Neural progenitor cell (in vitro differentiated cells): ENCODE data around the gene ASB10. TPM values are rescaled to one million over a fixed set of nuclear protein-coding genes. Genes with fewer than 3 reads are reported as not detected.

ENCODE experiments used
- DNase-seq: peaks from one replicate; pipeline ENCODE4 v3.0.0-alpha.2; 2016; ENCODE audit warnings: low spot score
- H2AFZ ChIP-seq: fragments of 200-600 bp; sonication (generic); replicated peaks from 2 replicates; pipeline ENCODE4 v1.6.1; 2016; ENCODE audit warnings: antibody characterized with exemption
- H3F3A ChIP-seq: fragments of 200-600 bp; sonication (generic); 2 replicates; pipeline ENCODE4 v1.6.1; 2016; ENCODE audit warnings: antibody characterized with exemption, low read depth
- H3K27ac ChIP-seq: fragments of 200-600 bp; sonication (generic); 2 replicates; pipeline ENCODE4 v1.5.1; 2016; ENCODE audit warnings: mild to moderate bottlenecking
- H3K27me3 ChIP-seq: fragments of 200-600 bp; sonication (generic); 2 replicates; pipeline ENCODE4 v1.6.1; 2016; ENCODE audit warnings: mild to moderate bottlenecking, moderate library complexity
- H3K36me3 ChIP-seq: fragments of 200-600 bp; sonication (generic); 2 replicates; pipeline ENCODE4 v1.5.1; 2016
- H3K4me1 ChIP-seq: fragments of 200-600 bp; sonication (generic); 2 replicates; pipeline ENCODE4 v1.6.1; 2016; ENCODE audit warnings: mixed run types
- H3K4me2 ChIP-seq: fragments of 200-600 bp; sonication (generic); 2 replicates; pipeline ENCODE4 v1.6.1; 2016
- H3K4me3 ChIP-seq: fragments of 200-600 bp; sonication (generic); 2 replicates; pipeline ENCODE4 v1.5.1; 2016
- H3K79me2 ChIP-seq: fragments of 200-600 bp; sonication (generic); 2 replicates; pipeline ENCODE4 v1.6.1; 2016; ENCODE audit warnings: low read depth
- H3K9ac ChIP-seq: fragments of 200-600 bp; sonication (generic); 2 replicates; pipeline ENCODE4 v1.6.1; 2016
- H3K9me3 ChIP-seq: fragments of 200-600 bp; sonication (generic); 2 replicates; pipeline ENCODE4 v1.5.1; 2016; ENCODE audit warnings: low read depth
- H4K20me1 ChIP-seq: fragments of 200-600 bp; sonication (generic); 2 replicates; pipeline ENCODE4 v1.6.1; 2016; ENCODE audit warnings: low read depth
- H3K27ac Mint-ChIP-seq: 3 replicates; pipeline ENCODE4 v1.8.0; 2021; ENCODE audit warnings: mixed read lengths
- H3K27me3 Mint-ChIP-seq: 2 replicates; pipeline ENCODE4 v1.8.0; 2022; ENCODE audit warnings: low read depth, mild to moderate bottlenecking, inconsistent platforms, moderate library complexity, mixed read lengths; ENCODE audit not compliant: insufficient read depth
- H3K36me3 Mint-ChIP-seq: 3 replicates; pipeline ENCODE4 v1.8.0; 2021; ENCODE audit warnings: mixed read lengths
- H3K4me1 Mint-ChIP-seq: 3 replicates; pipeline ENCODE4 v1.8.0; 2021; ENCODE audit warnings: mixed read lengths
- H3K4me3 Mint-ChIP-seq: 3 replicates; pipeline ENCODE4 v1.8.0; 2021; ENCODE audit warnings: mild to moderate bottlenecking, moderate library complexity, mixed read lengths
- H3K9me3 Mint-ChIP-seq: 3 replicates; pipeline ENCODE4 v1.8.0; 2020; ENCODE audit warnings: mixed read lengths
- CTCF ChIP-seq: fragments of 200-600 bp; sonication (generic); IDR thresholded peaks from 2 replicates; pipeline ENCODE4 v1.5.1; 2017; ENCODE audit warnings: antibody characterized with exemption, mild to moderate bottlenecking
- EZH2 ChIP-seq: fragments of 200-600 bp; sonication (generic); IDR thresholded peaks from 2 replicates; pipeline ENCODE4 v1.6.1; 2017; ENCODE audit warnings: antibody characterized with exemption, mild to moderate bottlenecking, moderate library complexity
- EZH2phosphoT487 ChIP-seq: fragments of 200-600 bp; sonication (generic); IDR thresholded peaks from 2 replicates; pipeline ENCODE4 v1.6.1; 2017; ENCODE audit warnings: antibody characterized with exemption
- total RNA-seq: library from RNA; depleted of rRNA; stranded (reverse); fragments of >200 nt; gene quantifications from 2 replicates; pipeline ENCODE4 v1.2.3, GENCODE V29; 2015; ENCODE audit warnings: low replicate concordance

ASB10 gene
- total RNA-seq, 1 donor from 2014 or later = not detected

GRCh38 chr7:151181011-151181431, 6.0 kb downstream of the ASB10 start:
- no peak overlapping the region for H3K27ac ChIP-seq
- no peak overlapping the region for H3K4me3 Mint-ChIP-seq
- H3K4me2 ChIP-seq = no peak overlapping the region
- no peaks in the 10 kb centered on the region for H3K36me3 ChIP-seq
- H3K9me3 Mint-ChIP-seq = peaks cover 2% of the 10 kb centered on the region
- TF ChIP-seq CTCF (no peak), EZH2 (no peak), EZH2phosphoT487 (no peak)
- H3K79me2 ChIP-seq = no peaks in the 10 kb centered on the region
- no peaks in the 10 kb centered on the region for H4K20me1 ChIP-seq
- peaks cover 24% of the 10 kb centered on the region for H3K27me3 ChIP-seq
- H3F3A ChIP-seq = no peaks in the 10 kb centered on the region
- H2AFZ ChIP-seq = no peak overlapping the region
- no peak overlapping the region for H3K27ac Mint-ChIP-seq
- no peaks in the 10 kb centered on the region for H3K4me1 Mint-ChIP-seq
- H3K9ac ChIP-seq = no peak overlapping the region
- no peak overlapping the region for H3K4me3 ChIP-seq
- H3K27me3 Mint-ChIP-seq = peaks cover 19% of the 10 kb centered on the region
- no peaks in the 10 kb centered on the region for H3K9me3 ChIP-seq
- DNase-seq = no peak
- H3K4me1 ChIP-seq = no peaks in the 10 kb centered on the region
- H3K36me3 Mint-ChIP-seq = no peaks in the 10 kb centered on the region

- Mint-ChIP-seq H3K4me3 (no peak overlapping the region), H3K27ac (no peak overlapping the region), H3K36me3 (no peaks in the 10 kb centered on the region), H3K9me3 (peaks cover 4% of the 10 kb centered on the region), H3K27me3 (peaks cover 21% of the 10 kb centered on the region), H3K4me1 (no peaks in the 10 kb centered on the region)
- H3K9me3 ChIP-seq = no peaks in the 10 kb centered on the region
- no peak overlapping the region for H3K27ac ChIP-seq
- H3K36me3 ChIP-seq = no peaks in the 10 kb centered on the region
- no peaks in the 10 kb centered on the region for H3K79me2 ChIP-seq
- no peak overlapping the region for H3K4me2 ChIP-seq
- H3K4me1 ChIP-seq = no peaks in the 10 kb centered on the region
- TF ChIP-seq CTCF (no peak), EZH2 (no peak), EZH2phosphoT487 (no peak)
- H3K4me3 ChIP-seq = no peak overlapping the region
- no peak for DNase-seq
- no peak overlapping the region for H3K9ac ChIP-seq
- H2AFZ ChIP-seq = no peak overlapping the region
- H3K27me3 ChIP-seq = peaks cover 35% of the 10 kb centered on the region
- no peaks in the 10 kb centered on the region for H4K20me1 ChIP-seq
- no peaks in the 10 kb centered on the region for H3F3A ChIP-seq
Observed at GRCh38 chr7:151179946-151180345, 7.1 kb downstream of the ASB10 start.

GRCh38 chr7:151179287-151179860, 7.7 kb downstream of the ASB10 start:
- Histone ChIP-seq H3K9ac (no peak overlapping the region), H3K4me2 (no peak overlapping the region), H3K27ac (no peak overlapping the region), H3K27me3 (peaks cover 39% of the 10 kb centered on the region), H3K4me1 (no peaks in the 10 kb centered on the region), H3F3A (no peaks in the 10 kb centered on the region), H3K9me3 (no peaks in the 10 kb centered on the region), H3K79me2 (no peaks in the 10 kb centered on the region), H3K4me3 (no peak overlapping the region), H4K20me1 (no peaks in the 10 kb centered on the region), H3K36me3 (no peaks in the 10 kb centered on the region), H2AFZ (no peak overlapping the region)
- no peak overlapping the region for H3K27ac Mint-ChIP-seq
- DNase-seq = no peak
- peaks cover 24% of the 10 kb centered on the region for H3K27me3 Mint-ChIP-seq
- no peak overlapping the region for H3K4me3 Mint-ChIP-seq
- TF ChIP-seq EZH2 = no peak
- TF ChIP-seq CTCF = no peak
- no peak for TF ChIP-seq EZH2phosphoT487
- peaks cover 8% of the 10 kb centered on the region for H3K9me3 Mint-ChIP-seq
- H3K4me1 Mint-ChIP-seq = no peaks in the 10 kb centered on the region
- H3K36me3 Mint-ChIP-seq = no peaks in the 10 kb centered on the region
